NT2/D1 (cell line): ENCODE data around the gene LPP.

ENCODE experiments used
- YY1 ChIP-seq: IDR thresholded peaks from 2 replicates; pipeline ENCODE4 v1.6.1; 2011; ENCODE audit not compliant: insufficient read length, insufficient read depth
- ZNF274 ChIP-seq: IDR thresholded peaks from 2 replicates; pipeline ENCODE4 v1.6.1; 2011; ENCODE audit warnings: mild to moderate bottlenecking, low read depth, low read length

GRCh38 chr3:188888321-188889053 lies 734.5 kb downstream of the LPP start:
- no peak for TF ChIP-seq ZNF274
- TF ChIP-seq YY1: no peak
